Activated effector memory CD4-positive, alpha-beta T cell treated with anti-CD3 and anti-CD28 coated beads, Interleukin-2, amount 50 U/mL, for 16 hours (primary cell): ENCODE measurements around the gene G2E3.
"Not testable (repeated sequence)": the region's sequence is repeated elsewhere in the genome, so short reads cannot be mapped to it uniquely, and the experiment has no call there.

Source experiments
- DNase-seq: peaks from one replicate; pipeline ENCODE4 v3.0.0-alpha.2; 2020

Gene G2E3

GRCh38 chr14:30564235-30564867 lies 5.4 kb downstream of the G2E3 start:
- no peak for DNase-seq

- no peak for DNase-seq
Measured at GRCh38 chr14:30564868-30565248, 5.9 kb downstream of the G2E3 start.

DNA sequence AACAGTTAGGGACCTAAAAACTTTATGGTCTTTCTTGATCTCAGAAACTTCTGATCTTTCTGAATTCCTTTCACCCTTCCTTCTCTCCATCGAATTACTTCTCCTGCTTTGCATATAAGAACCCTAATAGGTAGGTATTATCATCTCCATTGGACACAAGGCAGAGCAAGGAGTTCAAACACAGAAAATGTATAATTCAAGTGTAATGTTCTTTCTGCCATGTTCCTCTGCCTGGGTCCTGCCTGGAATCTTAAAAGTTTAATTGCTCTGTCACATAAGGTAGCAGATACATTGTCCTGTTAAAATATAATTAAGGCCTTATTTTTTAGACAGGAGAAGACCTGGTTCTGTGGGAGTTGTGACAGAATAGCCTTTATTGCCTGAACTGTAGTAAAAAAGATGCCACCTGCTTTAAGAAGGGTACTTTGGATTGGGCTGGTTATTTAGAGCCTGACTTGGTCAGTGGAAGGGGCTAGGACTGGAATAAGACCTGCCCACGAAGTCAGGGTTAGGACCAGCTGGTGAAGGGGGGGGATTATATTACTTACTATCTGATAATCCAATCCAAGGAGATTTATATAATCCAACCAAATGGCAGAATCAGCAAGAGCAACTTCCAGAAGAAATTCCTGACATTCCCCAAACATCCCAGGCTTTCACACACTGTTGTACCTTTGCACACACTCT lies 10.4 kb downstream of the G2E3 start:
- DNase-seq: no peak

GRCh38 chr14:30569903-30570226 lies 10.9 kb downstream of the G2E3 start:
- DNase-seq: no peak

DNA sequence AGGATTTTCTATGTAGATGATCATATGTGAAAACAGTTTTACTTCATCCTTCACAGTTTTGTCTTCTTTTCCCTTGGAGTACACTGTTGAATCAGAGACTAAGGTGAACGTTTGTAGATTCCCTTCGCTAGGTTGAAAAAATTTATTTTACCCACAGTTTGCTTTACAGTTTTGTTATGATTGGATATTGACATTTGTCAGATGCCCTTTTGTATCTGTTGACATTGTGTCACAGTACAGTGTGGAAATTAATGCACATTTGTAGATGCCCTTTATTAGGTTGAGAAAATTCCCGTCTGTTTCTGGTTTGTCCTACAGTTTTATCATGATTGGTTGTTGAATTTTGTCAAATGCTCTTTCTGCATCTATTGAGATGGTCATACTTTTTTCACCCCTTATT lies 13.3 kb downstream of the G2E3 start:
- DNase-seq: no peak

DNA sequence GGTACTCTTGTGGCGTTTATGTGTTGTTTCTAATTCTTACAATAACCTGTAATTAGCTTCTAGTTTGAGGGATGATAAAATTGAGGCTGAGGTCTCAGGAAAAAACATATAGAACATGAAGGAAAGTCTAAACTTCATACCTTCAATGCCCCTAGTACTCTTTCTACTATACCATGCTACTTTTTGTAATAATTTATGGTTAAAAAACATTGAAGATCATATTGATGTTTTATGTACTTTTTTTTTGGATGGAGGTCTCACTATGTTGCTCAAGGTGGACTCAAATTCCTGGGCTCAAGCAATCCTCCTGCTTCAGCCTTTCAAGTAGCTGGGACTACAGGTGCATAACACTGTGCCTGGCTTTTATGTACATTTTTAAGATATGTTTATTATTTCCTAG lies 13.8 kb downstream of the G2E3 start:
- no peak for DNase-seq

DNA sequence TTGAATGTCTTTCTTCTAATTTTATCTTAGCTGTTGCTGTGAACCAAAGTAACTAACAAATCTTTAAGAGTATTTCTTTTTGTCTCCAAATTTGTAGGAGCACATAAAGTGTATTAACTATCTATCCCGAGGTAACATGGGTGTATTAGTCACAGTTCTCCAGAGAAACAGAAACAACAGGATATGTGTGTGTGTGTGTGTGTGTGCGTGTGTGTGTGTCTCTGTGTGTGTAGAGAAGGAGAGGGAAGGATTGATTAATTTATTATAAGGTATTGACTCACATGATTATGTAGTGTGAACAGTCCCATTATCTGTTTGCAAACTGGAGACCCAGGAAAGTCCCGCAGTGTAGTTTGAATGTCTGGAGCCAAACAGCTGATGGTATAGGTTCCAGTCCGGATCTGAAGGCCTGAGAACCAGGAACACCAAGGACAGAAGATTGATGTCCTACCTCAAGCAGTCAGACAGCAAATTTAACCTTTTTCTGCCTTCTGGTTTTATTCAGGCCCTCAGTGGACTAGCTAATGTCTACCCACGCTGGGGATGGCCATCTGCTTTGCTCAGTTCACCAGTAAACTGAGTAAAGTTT lies 14.4 kb downstream of the G2E3 start:
- DNase-seq: no peak

GRCh38 chr14:30573966-30574365 lies 15.0 kb downstream of the G2E3 start:
- DNase-seq: no peak

- not testable (repeated sequence) for DNase-seq
Measured at GRCh38 chr14:30574777-30575176, 15.8 kb downstream of the G2E3 start.

DNA sequence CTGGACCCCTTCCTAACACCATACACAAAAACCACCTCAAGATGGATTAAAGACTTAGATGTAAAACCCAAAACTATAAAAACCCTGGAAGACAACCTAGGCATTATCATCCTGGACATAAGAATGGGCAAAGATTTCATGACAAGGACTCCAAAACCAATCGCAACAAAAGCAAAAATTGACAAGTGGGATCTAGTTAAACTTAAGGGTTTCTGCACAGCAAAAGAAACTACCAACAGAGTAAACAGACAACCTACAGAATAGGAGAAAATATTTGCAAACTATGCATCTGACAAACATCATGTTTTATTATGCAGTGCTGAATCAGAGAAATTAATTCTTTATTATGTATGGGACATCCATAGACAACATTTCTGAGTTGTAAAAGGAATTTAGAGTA lies 17.4 kb downstream of the G2E3 start:
- DNase-seq: not testable (repeated sequence)

DNA sequence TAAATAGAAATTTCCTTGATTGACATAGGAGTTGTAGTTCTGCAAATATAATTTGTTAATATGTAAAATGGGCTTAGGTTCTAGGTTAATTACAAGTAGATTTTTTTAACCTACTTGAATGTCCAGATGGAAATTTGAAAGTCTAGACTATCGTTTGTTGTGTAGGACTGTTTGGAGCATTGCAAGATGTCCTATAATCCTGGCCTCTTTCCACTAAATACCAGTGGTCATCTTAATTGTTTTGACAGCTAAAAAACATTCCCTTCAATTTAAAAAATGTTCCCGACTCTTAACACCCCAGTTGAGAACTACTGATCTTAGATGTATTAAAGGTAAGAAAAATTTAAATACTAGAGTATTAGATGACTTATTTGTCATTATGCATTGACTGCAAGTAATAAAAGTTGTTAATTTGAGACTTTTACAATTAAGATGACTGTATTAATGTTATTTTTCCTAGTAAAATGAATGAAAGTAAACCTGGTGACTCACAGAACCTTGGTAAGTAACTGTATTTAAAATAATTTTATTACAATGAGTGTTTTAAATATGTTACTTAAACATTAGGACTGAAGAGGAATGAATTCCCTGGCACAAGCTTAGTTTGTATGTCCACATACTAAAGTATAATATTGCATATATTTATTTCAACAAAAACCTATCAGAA lies 21.8 kb downstream of the G2E3 start:
- DNase-seq: no peak

- no peak for DNase-seq
Measured at GRCh38 chr14:30581283-30581625, 22.3 kb downstream of the G2E3 start.

DNA sequence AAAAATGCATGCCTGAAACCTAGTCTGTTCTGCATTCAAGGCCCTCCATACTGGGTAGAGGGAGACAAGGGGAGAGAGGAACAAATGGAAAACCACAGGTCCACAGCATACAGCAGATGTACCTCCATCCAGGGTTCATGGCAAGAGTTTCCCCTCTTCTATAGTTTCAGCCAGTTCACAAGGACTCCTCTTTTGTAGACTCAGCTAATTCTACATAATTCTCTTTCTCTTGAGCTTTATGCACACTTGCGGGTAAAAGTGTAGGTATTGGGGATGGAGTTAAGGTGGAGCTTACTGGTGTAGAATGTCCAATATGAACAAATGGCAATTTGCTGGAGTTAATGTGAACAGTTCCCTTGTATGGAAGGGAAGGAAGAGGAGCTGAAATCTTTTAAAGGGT lies 23.4 kb downstream of the G2E3 start:
- no peak for DNase-seq

- no peak for DNase-seq
Measured at GRCh38 chr14:30584058-30584630, 25.2 kb downstream of the G2E3 start.

GRCh38 chr14:30585204-30585603 lies 26.2 kb downstream of the G2E3 start:
- DNase-seq: no peak

- DNase-seq: no peak
Measured at GRCh38 chr14:30587141-30587540, 28.2 kb downstream of the G2E3 start.

- no peak for DNase-seq
Measured at GRCh38 chr14:30588873-30589272, 29.9 kb downstream of the G2E3 start.

DNA sequence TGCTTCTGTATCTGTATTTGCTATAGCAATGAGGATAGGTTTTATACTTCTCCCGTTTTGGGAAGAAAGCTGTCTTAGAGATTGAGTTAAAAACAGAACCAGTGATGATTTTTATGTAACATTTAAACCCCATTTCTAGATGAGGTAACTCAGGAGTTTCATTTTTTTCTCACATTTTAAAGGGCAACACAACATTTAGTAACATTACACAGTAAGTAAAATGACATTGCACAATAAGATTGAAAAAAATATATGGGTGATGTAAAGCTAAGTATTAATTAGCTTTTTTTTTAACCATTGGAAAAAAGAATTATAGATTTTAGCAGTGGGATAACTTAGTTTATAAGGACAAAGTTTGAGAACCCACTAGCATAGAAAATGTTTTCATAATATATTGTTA lies 38.0 kb downstream of the G2E3 start:
- no peak for DNase-seq

GRCh38 chr14:30597504-30597903 lies 38.5 kb downstream of the G2E3 start:
- DNase-seq: no peak

DNA sequence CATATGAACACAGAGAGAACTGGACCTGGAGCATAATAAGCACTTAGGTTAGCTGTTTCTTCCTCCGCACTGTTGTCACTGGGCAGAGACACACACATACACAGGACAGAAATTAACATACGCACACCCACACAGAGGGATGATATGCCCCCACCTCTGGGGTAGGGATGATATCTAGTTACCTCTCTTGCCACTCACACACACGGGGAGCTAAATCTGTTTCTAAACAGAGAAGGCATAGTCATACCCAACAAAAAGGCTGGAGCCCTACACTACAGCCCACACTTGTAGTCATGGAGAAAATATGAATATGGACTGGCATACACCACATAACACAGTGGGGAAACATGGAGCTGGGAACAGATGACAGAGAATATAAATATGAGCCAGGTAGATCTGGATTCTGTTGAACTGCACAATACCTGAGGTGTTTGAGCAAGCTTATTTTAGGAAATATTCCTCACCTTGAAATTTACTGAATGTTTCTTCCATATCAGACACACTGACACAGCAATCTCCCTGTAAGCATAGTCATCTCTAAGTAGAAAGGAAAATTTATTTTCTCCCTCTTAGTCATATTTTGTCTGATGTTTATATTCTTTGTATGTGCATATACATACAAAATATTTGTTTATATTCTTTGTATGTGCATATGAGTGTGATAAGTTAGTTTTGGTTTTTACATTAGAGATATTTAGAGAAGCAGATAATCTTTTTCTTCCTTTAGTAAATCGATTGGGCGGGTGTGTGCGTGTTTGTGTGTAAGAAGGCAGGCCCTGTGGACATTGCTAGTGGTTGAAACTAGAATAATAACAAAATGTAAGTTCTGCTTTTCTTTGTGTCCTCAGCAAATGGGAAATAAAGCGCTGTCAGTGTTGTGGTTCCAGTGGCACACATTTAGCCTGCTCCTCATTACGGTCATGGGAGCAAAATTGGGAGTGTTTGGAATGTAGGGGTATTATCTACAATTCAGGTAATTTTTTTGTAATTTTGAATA lies 42.3 kb downstream of the G2E3 start:
- no peak for DNase-seq

GRCh38 chr14:30603402-30603801 lies 44.4 kb downstream of the G2E3 start:
- DNase-seq: no peak

GRCh38 chr14:30604696-30605095 lies 45.7 kb downstream of the G2E3 start:
- not testable (repeated sequence) for DNase-seq
